ENCODE measurements around the gene MYOG. TPM values are rescaled to one million over a fixed set of nuclear protein-coding genes. Genes with fewer than 3 reads are reported as not detected.

MYOG gene
- total RNA-seq, 1 donor from 2014 or later = not detected

DNA sequence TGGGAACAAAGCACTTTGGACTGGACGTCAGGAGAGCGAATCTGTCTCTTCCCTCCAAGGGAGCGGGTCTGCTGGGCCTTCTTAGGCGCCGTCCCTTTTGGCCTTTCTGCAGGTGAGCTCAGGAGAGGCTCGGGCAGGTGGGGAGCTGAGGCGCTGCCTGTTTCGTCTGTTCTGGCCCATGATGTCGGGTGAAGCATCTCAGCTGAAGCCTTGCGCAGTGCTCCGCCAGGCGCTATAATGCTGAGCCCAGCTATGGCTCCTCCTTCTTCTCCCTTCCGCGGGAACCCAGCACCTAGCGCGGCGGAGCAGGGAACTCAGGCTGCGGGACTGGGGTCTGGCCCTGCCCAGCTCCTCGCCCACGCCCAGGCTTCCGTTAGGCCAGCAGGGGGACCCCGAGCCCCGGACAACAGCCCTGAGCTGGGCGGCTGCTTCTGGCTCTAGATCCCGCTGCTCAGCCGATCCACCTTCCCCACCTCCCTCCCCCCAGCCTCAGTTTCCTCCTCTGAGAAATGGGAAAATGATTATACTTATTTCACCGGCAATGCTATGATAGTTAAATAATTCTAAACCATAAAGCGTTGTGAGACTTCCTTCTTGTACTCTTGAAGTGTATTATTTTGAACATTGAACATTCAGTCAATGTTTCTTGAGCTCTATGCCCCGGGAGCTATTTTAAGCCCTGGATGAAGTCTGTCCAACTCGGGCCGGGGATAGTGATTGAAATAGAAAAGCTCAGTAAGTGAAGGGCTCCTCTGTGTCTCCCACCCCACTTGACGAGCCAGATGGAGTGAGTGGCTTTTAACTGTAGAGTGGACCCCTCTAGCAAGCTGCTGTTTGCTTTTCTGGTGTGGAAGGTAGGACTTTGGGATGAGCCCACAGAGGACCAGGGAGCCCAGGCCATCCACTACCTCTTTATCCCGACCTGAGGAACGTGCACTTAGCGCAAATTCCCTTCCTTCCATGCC lies 32.1 kb upstream of the MYOG start:
- DNase-seq (ENCODE audit: low read depth) = peak; percentile 36

DNA sequence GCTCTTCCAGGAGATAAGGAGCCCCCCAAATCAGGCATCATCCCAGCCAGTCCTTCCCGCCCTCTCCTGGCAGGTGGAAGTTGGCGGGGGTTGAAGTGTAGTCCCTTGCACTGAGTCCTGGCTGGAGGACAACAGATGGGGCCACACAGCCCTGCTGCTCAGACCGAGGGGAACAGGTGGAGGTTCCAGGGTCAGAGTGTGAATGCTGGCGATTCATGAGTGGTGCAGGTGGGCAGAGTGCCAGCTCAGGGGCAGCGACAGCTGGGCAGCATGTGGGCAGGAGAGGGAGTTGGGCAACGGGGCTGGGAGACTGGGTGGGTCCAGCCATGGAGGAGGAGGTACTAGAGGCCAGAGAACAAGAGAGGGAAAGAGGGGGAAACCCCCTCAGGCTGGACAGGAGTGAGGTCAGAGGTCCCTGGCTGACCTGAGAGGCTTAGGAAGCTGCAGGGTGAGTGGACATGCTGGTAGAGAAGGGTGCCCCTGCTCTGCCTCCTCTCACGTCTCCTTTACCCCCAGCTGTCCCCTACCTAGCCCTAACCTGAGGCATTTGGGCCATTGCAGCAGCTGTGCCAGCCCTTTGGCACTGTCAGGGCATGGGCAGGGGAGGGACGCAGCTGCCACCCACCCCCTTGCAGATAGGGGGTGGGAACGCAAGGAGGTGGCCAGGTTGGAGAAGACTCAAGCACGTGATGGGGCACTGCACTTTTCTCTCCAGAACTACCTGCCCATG lies 30.4 kb upstream of the MYOG start:
- DNase-seq (ENCODE audit: low read depth) = no peak

GRCh38 chr1:203114202-203114601 lies 28.4 kb upstream of the MYOG start:
- DNase-seq (ENCODE audit: low read depth) = no peak

DNA sequence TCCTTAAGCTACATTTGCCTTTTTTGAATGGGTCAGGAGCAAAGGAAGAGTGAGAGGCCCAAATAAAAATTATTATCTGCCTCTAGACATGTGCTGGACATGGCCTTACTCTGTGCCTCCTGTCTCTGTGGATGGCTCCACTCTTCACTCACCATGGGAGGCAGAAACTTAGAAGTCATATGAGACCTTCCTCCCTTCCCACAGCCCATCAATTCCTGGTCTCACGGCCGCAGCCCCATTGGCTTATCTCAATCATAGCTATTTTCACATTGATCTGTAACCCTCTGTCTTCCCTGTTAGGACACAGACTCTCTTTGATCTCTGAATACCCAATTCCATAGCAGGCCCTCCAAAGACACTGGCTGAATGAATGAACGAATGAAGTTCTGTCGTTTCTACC lies 27.5 kb upstream of the MYOG start:
- no peak for DNase-seq (ENCODE audit: low read depth)

DNA sequence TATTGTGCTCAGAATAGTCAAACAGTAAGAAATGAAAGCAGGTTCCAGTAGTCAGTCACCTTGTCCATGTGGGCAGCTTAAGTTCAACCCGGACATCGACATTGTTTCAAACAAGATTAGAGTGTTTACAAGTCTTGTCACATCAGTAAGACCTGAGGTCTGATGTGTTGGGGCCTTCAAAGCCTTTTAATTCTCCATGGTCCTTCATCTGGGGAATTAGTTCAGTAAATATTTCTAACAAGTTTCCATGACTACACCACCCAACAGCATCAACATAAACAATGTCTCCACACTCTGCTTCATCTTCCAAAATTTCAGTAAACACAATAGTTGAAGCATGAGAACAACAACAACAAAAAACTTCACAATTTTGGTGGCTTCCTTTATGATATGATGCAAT lies 26.7 kb upstream of the MYOG start:
- no peak for DNase-seq (ENCODE audit: low read depth)

DNA sequence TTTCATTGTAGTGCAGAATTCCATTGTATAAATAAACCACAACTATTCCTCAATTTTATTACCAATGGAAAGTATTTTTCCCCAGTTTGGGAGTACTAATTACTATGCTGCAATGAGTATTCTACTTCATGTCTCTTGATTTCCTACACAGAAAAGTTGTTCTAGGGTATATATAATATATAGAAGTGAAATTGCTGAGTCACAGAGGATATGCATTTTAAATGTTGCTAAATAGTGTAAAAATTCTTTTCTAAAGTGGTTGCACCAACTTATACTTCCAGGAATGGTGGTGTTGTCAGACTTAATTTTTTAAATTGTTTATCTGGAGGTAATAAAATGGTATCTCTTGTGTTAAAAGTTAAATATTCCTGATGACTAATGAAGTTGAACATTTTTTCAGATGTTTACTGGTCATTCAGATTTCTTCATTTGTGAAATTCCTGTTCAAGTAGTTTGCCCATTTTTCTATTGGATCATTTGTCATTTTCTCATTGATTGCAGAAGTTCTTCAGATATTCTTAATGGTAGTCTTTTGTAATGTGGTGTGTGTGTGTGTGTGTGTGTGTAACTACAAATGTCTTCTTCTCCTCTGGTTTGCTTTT lies 19.1 kb upstream of the MYOG start:
- DNase-seq (ENCODE audit: low read depth) = no peak

DNA sequence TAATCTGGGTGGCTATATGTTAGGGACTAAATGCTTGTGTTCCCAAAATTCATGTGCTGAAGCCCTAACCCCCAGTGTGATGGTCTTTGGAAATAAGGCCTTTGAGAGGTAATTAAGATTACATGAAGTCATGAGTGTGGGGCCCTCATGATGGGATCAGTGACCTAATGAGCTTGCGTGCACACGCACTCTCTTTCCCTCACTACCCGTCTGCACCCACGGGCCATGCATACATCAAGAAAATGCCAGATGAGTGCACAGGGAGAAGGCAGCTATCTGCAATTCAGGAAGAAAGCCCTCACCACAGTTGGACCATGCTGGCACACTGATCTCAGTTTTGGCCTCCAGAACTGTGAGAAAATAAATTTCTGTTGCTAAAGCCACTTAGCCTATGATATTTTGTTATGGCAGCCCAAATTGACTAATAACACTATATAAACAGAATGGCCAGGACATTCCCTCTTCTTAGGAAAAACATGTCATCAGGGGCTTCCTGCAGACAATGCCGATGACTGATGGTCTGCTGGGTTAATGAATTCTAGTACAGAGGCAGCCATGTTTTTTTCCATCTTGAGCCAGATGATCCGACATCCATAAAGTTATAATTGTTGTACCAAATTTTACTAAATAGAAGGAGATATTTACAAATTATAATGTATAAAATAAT lies 18.1 kb upstream of the MYOG start:
- no peak for DNase-seq (ENCODE audit: low read depth)

DNA sequence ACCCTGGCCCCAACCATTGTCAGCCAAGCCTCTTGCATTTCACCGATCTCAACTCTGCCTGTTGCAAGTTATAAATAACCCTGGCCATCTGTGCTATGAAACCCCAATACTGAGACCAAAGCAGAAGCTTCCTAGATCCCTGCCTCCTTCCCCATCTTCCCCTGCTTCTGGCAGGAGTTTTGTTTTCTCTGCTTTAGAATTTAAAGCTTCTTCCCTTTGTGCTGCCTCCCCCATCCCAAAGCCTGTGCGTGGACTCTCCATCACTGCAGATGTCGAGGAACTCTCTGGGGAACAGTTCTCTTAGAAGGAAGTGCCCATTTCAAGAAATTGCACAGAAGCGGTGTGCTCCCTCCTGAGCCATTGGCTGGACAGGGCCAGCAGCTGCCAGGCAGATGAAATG lies 17.4 kb upstream of the MYOG start:
- DNase-seq (ENCODE audit: low read depth) = no peak

- no peak for DNase-seq (ENCODE audit: low read depth)
These were observed 16.2 kb upstream of the MYOG start for GRCh38 chr1:203101813-203102634.

DNA sequence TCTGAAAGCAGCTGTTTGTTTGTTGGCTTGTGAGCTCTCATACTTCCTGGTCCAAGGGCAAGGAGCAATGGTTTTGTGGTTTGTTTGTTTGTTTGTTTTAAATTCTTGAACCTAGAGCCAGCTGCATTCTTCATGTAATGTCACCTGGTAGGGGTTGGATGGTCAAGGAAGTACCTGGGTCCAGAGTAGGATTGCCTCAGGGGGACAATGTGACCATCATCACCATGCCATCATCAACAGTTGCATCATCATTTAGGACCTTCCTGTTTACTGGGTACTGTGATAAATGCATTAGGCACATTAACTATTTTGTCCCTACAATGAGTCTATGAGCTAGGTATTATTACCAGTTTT lies 14.7 kb upstream of the MYOG start:
- peak; percentile 55 for DNase-seq (ENCODE audit: low read depth)

DNA sequence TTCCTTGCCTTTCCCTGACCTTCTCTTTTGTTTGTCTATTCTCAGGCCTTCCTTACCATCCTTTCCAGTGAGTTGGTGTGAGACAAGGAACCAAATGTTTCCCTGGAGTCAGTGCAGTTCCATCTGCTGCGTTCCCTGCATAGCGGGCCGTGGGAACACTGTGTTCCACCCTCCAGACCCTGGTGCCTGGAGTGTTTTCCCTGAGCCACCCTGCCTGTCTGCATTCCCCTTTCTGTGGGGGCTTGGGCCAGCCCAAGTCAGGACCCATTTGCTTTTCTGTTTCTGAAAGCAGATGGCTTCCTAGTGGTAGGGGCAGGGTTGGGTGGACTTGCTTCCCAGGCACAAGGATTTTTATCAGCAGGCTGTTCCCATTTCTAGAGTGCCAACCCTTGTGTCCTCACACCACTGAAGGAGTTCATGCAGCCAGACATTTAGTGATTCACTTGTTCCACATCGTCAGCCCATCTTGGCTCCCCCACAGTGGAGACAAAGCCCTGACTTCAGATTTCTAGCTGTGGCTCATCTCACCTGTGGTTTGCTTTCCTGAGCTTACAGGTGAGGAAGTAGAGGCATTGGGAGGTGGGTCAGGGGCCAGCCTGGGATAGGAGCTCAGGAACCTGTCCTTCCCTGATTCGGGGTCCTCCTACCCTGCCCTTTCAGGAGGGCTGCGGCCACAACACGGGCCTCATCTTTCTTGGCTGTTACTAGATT lies 14.1 kb upstream of the MYOG start:
- DNase-seq (ENCODE audit: low read depth) = no peak

DNA sequence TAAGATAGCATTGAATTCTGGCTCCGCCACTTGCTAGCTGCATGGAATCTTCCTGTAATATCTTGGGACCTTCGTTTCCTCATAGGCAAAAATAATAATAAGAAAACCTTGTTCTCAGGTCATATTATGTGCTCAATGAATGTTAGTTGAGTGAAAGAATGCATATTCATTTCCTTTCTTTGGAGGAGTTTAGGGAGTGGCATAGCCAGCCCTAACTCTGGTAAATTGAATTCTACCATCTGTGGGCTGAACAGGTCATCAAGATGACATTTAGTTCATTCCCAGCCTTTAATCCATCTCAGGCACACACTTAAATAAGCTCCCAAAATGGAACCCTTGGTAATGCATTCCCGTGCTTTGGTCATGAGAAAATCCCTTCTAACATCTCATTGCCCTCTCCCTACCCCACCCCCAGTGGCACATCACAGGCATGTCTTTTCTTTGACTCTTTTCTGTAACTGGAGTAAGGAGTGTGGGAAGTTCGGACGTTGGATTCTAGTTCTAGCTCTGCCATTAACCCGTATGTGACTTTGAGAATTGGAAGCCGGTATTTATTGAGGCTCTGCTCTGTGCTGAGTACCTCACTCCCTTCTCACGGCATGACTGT lies 13.2 kb upstream of the MYOG start:
- no peak for DNase-seq (ENCODE audit: low read depth)

- DNase-seq (ENCODE audit: low read depth) = no peak
These were observed 12.6 kb upstream of the MYOG start for GRCh38 chr1:203098445-203098844.

DNA sequence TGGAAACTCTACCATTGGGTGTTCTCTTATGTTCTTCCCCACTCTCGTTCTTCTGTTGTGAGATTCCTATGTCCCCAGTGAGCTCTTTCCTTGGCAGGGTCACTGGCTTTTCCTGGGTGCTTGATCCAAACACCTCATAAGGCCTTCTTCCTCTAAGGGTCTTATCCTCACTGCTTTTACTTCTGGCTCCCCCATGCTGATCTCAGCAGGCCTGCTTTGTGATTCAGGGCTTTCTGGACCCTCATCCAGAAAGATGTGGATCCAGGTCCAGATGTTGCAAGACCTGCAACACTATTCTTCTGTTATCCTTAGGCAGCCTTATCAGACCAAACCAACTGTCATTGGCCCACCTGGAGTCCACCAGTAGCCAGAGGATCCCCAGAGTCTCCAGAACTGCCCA lies 11.2 kb upstream of the MYOG start:
- DNase-seq (ENCODE audit: low read depth) = no peak

- DNase-seq (ENCODE audit: low read depth) = no peak
These were observed 10.8 kb upstream of the MYOG start for GRCh38 chr1:203096566-203096965.

GRCh38 chr1:203095061-203095690 lies 9.4 kb upstream of the MYOG start:
- no peak for DNase-seq (ENCODE audit: low read depth)

GRCh38 chr1:203093754-203094410 lies 8.1 kb upstream of the MYOG start:
- DNase-seq (ENCODE audit: low read depth) = peak; percentile 13

GRCh38 chr1:203091761-203092330 lies 6.0 kb upstream of the MYOG start:
- no peak for DNase-seq (ENCODE audit: low read depth)

- no peak for DNase-seq (ENCODE audit: low read depth)
These were observed 5.3 kb upstream of the MYOG start for GRCh38 chr1:203091199-203091477.
